H1 (cell line): ENCODE data around the gene KRT85. TPM values are rescaled to one million over a fixed set of nuclear protein-coding genes. Genes with fewer than 3 reads are reported as not detected.
"Not testable (repeated sequence)": the region's sequence is repeated elsewhere in the genome, so short reads cannot be mapped to it uniquely, and the experiment has no call there.

Experiments used
- CTCF ChIA-PET: fragments of 300-600 bp; sonication (Branson Sonifier 250); formaldehyde crosslinking; loops from one replicate; lab custom pipeline; 2021; ENCODE audit not compliant: partially characterized antibody; lab: Charles Lee
- POLR2A ChIA-PET: fragments of 300-600 bp; sonication (Branson Sonifier 250); formaldehyde crosslinking; loops from one replicate; lab custom pipeline; 2021; ENCODE audit warnings: inconsistent platforms; ENCODE audit not compliant: partially characterized antibody; lab: Charles Lee
- DNase-seq, 2 experiments: peaks; one replicate each; pipeline versions ENCODE4 v3.0.0 to v3.0.0-alpha.2; 2010 to 2022; ENCODE audit warnings: low spot score in 2 of 2, low read depth in 1 of 2, mixed read lengths in 1 of 2
- FAIRE-seq: peaks from 2 replicates; lab custom pipeline; 2011; peaks lifted over from hg19 to GRCh38; lab: Jason Lieb, UNC
- H2AFZ ChIP-seq: 2 replicates; pipeline ENCODE4 v1.8.1; 2012; ENCODE audit warnings: low read length, inconsistent platforms
- H2AK5ac ChIP-seq: 2 replicates; pipeline ENCODE4 v1.6.1; 2013; ENCODE audit warnings: low read depth, low read length
- H2BK120ac ChIP-seq: replicated peaks from 2 replicates; pipeline ENCODE3; 2013; ENCODE audit warnings: low read depth, low read length, inconsistent platforms
- H2BK12ac ChIP-seq: 2 replicates; pipeline ENCODE4 v1.6.1; 2013; ENCODE audit warnings: low read depth, low read length
- H2BK15ac ChIP-seq: 2 replicates; pipeline ENCODE4 v1.6.1; 2013; ENCODE audit warnings: low read length
- H2BK20ac ChIP-seq: 2 replicates; pipeline ENCODE4 v1.6.1; 2013; ENCODE audit warnings: low read length
- H2BK5ac ChIP-seq: 2 replicates; pipeline ENCODE4 v1.6.1; 2013; ENCODE audit warnings: low read depth, low read length
- H3K14ac ChIP-seq: 2 replicates; pipeline ENCODE4 v1.6.1; 2013; ENCODE audit warnings: inconsistent platforms; ENCODE audit not compliant: insufficient read length
- H3K18ac ChIP-seq: 2 replicates; pipeline ENCODE4 v1.6.1; 2013; ENCODE audit warnings: low read length; ENCODE audit errors: extremely low read depth
- H3K23ac ChIP-seq: 2 replicates; pipeline ENCODE4 v1.6.1; 2013; ENCODE audit warnings: inconsistent platforms; ENCODE audit not compliant: insufficient read length
- H3K23me2 ChIP-seq: 2 replicates; pipeline ENCODE4 v1.6.1; 2013; ENCODE audit warnings: low read depth, low read length
- H3K27ac ChIP-seq: 2 replicates; pipeline ENCODE4 v1.6.1; 2011; ENCODE audit warnings: low read depth, low read length, inconsistent platforms
- H3K27me3 ChIP-seq, 4 experiments: replicated peaks in 1 of 4; 1 replicate in 1 of 4; 2 replicates in 3 of 4; pipeline versions ENCODE4 v1.6.1 to v1.8.1; 2011 to 2013; ENCODE audit warnings: low read length in 3 of 4, mild to moderate bottlenecking in 3 of 4, inconsistent platforms in 2 of 4, mixed read lengths in 2 of 4, moderate library complexity in 1 of 4; ENCODE audit not compliant: control insufficient read depth in 3 of 4, insufficient read depth in 3 of 4; ENCODE audit errors: extremely low read depth in 1 of 4
- H3K36me3 ChIP-seq, 4 experiments: 2 replicates each; pipeline versions ENCODE4 v1.6.1 to v1.8.1; 2011 to 2013; ENCODE audit warnings: mild to moderate bottlenecking in 4 of 4, low read length in 3 of 4, moderate library complexity in 2 of 4, control low read depth in 1 of 4, inconsistent platforms in 1 of 4; ENCODE audit not compliant: insufficient read depth in 4 of 4, control insufficient read depth in 2 of 4
- H3K4ac ChIP-seq: replicated peaks from 2 replicates; pipeline ENCODE3; 2013; ENCODE audit warnings: low read length, low read depth, mixed read lengths, inconsistent platforms; ENCODE audit not compliant: insufficient read length
- H3K4me1 ChIP-seq, 4 experiments: replicated peaks in 1 of 4; 1 replicate in 1 of 4; 2 replicates in 3 of 4; pipeline versions ENCODE4 v1.6.1 to v1.8.1; 2011 to 2013; ENCODE audit warnings: low read length in 3 of 4, inconsistent platforms in 2 of 4, mixed read lengths in 1 of 4; ENCODE audit not compliant: insufficient read depth in 4 of 4, control insufficient read depth in 3 of 4
- H3K4me2 ChIP-seq, 2 experiments: 2 replicates each; pipeline versions ENCODE4 v1.6.1 to v1.8.1; 2011 to 2013; ENCODE audit warnings: low read depth in 2 of 2, low read length in 2 of 2, control low read depth in 1 of 2, inconsistent platforms in 1 of 2, mild to moderate bottlenecking in 1 of 2; ENCODE audit not compliant: insufficient read depth in 1 of 2
- H3K4me3 ChIP-seq, 4 experiments: fragments of 200-600, 300-600 bp in 1 of 4; sonication (generic), shearing (Covaris generic), sonication (Bioruptor Twin) in 1 of 4; 2 replicates each; pipeline versions ENCODE4 v1.5.1 to v1.8.1; 2011 to 2016; ENCODE audit warnings: low read length in 4 of 4, low read depth in 3 of 4, control low read depth in 2 of 4, inconsistent platforms in 2 of 4, mild to moderate bottlenecking in 2 of 4, mixed read lengths in 1 of 4, moderate library complexity in 1 of 4; ENCODE audit not compliant: insufficient read depth in 2 of 4; ENCODE audit errors: extremely low read depth in 1 of 4
- H3K56ac ChIP-seq: replicated peaks from 2 replicates; pipeline ENCODE3; 2013; ENCODE audit warnings: low read depth, mild to moderate bottlenecking, mixed read lengths, low read length, inconsistent platforms; ENCODE audit not compliant: insufficient read length
- H3K79me1 ChIP-seq: 2 replicates; pipeline ENCODE4 v1.6.1; 2013; ENCODE audit warnings: low read depth, low read length, control low read depth
- H3K79me2 ChIP-seq, 2 experiments: 2 replicates each; pipeline versions ENCODE4 v1.6.1 to v1.8.1; 2012 to 2013; ENCODE audit warnings: low read length in 2 of 2, mild to moderate bottlenecking in 2 of 2, inconsistent platforms in 1 of 2; ENCODE audit not compliant: insufficient read depth in 2 of 2, control insufficient read depth in 1 of 2
- H3K9ac ChIP-seq, 4 experiments: replicated peaks in 1 of 4; 1 replicate in 1 of 4; 2 replicates in 3 of 4; pipeline versions ENCODE4 v1.6.1 to v1.8.1; 2011 to 2013; ENCODE audit warnings: low read depth in 3 of 4, low read length in 3 of 4, control low read depth in 2 of 4, mild to moderate bottlenecking in 2 of 4, moderate library complexity in 2 of 4, inconsistent platforms in 1 of 4; ENCODE audit errors: extremely low read depth in 1 of 4
- H3K9me3 ChIP-seq, 2 experiments: 2 replicates each; pipeline versions ENCODE4 v1.6.1 to v1.8.1; 2012 to 2013; ENCODE audit warnings: mild to moderate bottlenecking in 2 of 2, moderate library complexity in 2 of 2, control low read depth in 1 of 2, inconsistent platforms in 1 of 2, low read depth in 1 of 2, low read length in 1 of 2, mixed read lengths in 1 of 2; ENCODE audit not compliant: insufficient read depth in 2 of 2
- H4K20me1 ChIP-seq, 2 experiments: replicated peaks in 1 of 2; 2 replicates each; pipeline versions ENCODE3 to v1.8.1; 2011 to 2013; ENCODE audit warnings: inconsistent platforms in 2 of 2, low read length in 2 of 2, mild to moderate bottlenecking in 1 of 2; ENCODE audit not compliant: insufficient read depth in 2 of 2, control insufficient read depth in 1 of 2
- H4K5ac ChIP-seq: 2 replicates; pipeline ENCODE4 v1.6.1; 2013; ENCODE audit warnings: low read length, low read depth, mixed read lengths, inconsistent platforms; ENCODE audit not compliant: insufficient read length
- H4K8ac ChIP-seq: 2 replicates; pipeline ENCODE4 v1.8.0; 2013; ENCODE audit warnings: mild to moderate bottlenecking, moderate library complexity, low read length, inconsistent platforms; ENCODE audit not compliant: insufficient read depth; ENCODE audit errors: extremely low read depth
- H4K91ac ChIP-seq: replicated peaks from 2 replicates; pipeline ENCODE3; 2013; ENCODE audit warnings: low read length, mixed read lengths, inconsistent platforms; ENCODE audit not compliant: insufficient read length
- WGBS, 2 experiments: shearing (Covaris generic) in 1 of 2; methylation state at CpG; one replicate each; pipeline versions ENCODE4 v1.1.6 to v1.1.7; 2013 to 2015; ENCODE audit warnings: low lambda C conversion rate in 2 of 2, mixed read lengths in 2 of 2, inconsistent platforms in 1 of 2, low coverage in 1 of 2, missing lambda C conversion rate in 1 of 2; ENCODE audit not compliant: insufficient replicate concordance in 2 of 2, insufficient coverage in 1 of 2, insufficient read length in 1 of 2; ENCODE audit errors: extremely low coverage in 1 of 2, missing lambda C conversion rate in 1 of 2; 5-methylcytosine and 5-hydroxymethylcytosine counted together
- polyA plus RNA-seq, 7 experiments: library from polyadenylated mRNA; depleted of rRNA in 3 of 7; stranded (reverse) in 5 of 7; unstranded in 2 of 7; fragments of >200 nt in 5 of 7; fragments of 200-250 nt in 2 of 7; gene quantifications; 1 replicate in 5 of 7; 2 replicates in 1 of 7; 4 replicates in 1 of 7; pipeline versions ENCODE4 v1.2.1 to v1.2.3, GENCODE V29; 2011 to 2013; ENCODE audit warnings: missing spikeins in 2 of 7, mixed read lengths in 2 of 7
- total RNA-seq: library from RNA; stranded (reverse); fragmentation: NEBNext Ultra II Directional; extraction: Animal tissue kit (Norgen Biotek cat#: 25700); gene quantifications from 2 replicates; pipeline ENCODE4 v1.2.1, GENCODE V29; 2021

Gene KRT85
- total and polyA plus RNA-seq, 2 of the 8 experiments (the other 6 are each of a cell fraction or from before 2014, with no cell fraction given): not detected

- H3K4me1 ChIP-seq, H2BK5ac ChIP-seq, H3K27me3 ChIP-seq, H2BK20ac ChIP-seq, H3K4me3 ChIP-seq, H3K23ac ChIP-seq, H2BK120ac ChIP-seq, H3K56ac ChIP-seq, H2AK5ac ChIP-seq, H3K23me2 ChIP-seq, H2BK12ac ChIP-seq, H2AFZ ChIP-seq, H3K18ac ChIP-seq, H4K8ac ChIP-seq, H3K4me2 ChIP-seq, H2BK15ac ChIP-seq, H3K4ac ChIP-seq, H3K36me3 ChIP-seq, POLR2A ChIA-PET, H4K20me1 ChIP-seq, FAIRE-seq, H4K5ac ChIP-seq, H3K79me1 ChIP-seq, DNase-seq, H4K91ac ChIP-seq, H3K79me2 ChIP-seq, H3K14ac ChIP-seq, H3K27ac ChIP-seq, H3K9ac ChIP-seq: not testable (repeated sequence)
- CTCF ChIA-PET: interaction anchor here (7.8 kb wide), 1 partner anchor 15 kb away, joined by 46 read pairs; no protein-coding TSS in a partner anchor
- WGBS, 2 experiments: no CpG with 5 or more reads among the region's 1 CpG
- H3K9me3 ChIP-seq: peaks cover 2 to 11% of the 10 kb centered on the region in 2 experiments; a peak in 1 of 4 replicates
Measured at GRCh38 chr12:52410589-52411248, 43.4 kb upstream of the KRT85 start.
